ENCODE measurements around the gene SYNGR3.
A peak's percentile ranks its signal among the peaks of the same experiment; 100 is the strongest.

SYNGR3 gene

GRCh38 chr16:1972490-1972877 is 17.3 kb upstream of the SYNGR3 start:
- peak overlapping the region; percentile 95 for H3K4me2 ChIP-seq (ENCODE audit: low read depth, low read length, poor library complexity, severe bottlenecking)
- peak overlapping the region; percentile 99 for H3K9ac ChIP-seq (ENCODE audit: low read length)
- H3K9me3 ChIP-seq (ENCODE audit: insufficient read depth, low read length): no peaks in the 10 kb centered on the region
- H3K79me2 ChIP-seq (ENCODE audit: insufficient read depth, low read length): peaks cover 22% of the 10 kb centered on the region
- H3K9me2 ChIP-seq (replicated peaks; ENCODE audit: insufficient read depth, low read length): no peaks in the 10 kb centered on the region
- H2AFZ ChIP-seq (ENCODE audit: low read depth, low read length, severe bottlenecking): no peak overlapping the region
- TF ChIP-seq EZH2phosphoT487 (conservative IDR thresholded peaks at IDR 0.05; ENCODE audit: low read length) (no peak), CTCF (IDR thresholded peaks at IDR 0.05; ENCODE audit: insufficient read depth, low read length, poor library complexity, severe bottlenecking) (no peak)
- no peaks in the 10 kb centered on the region; the same call in 1 of the 2 replicates for H4K20me1 ChIP-seq (ENCODE audit: low read depth, low read length)
- no peaks in the 10 kb centered on the region for H3K27me3 ChIP-seq (ENCODE audit: low read length)
- peak overlapping the region; percentile 99 for H3K4me3 ChIP-seq (ENCODE audit: insufficient read depth, low read length, poor library complexity, severe bottlenecking)
- no peak overlapping the region for H3K27ac ChIP-seq (ENCODE audit: low read depth, low read length)
- no peaks in the 10 kb centered on the region for H3K36me3 ChIP-seq (ENCODE audit: low read length)
- H3F3A ChIP-seq (ENCODE audit: insufficient read depth): peaks cover 5% of the 10 kb centered on the region; the same call in 1 of the 2 replicates

GRCh38 chr16:1973461-1974156 is 16.2 kb upstream of the SYNGR3 start:
- H2AFZ ChIP-seq (ENCODE audit: low read depth, low read length, severe bottlenecking): no peak overlapping the region
- H3K27ac ChIP-seq (ENCODE audit: low read depth, low read length): no peak overlapping the region
- H4K20me1 ChIP-seq (ENCODE audit: low read depth, low read length): no peaks in the 10 kb centered on the region; the same call in 1 of the 2 replicates
- peaks cover 22% of the 10 kb centered on the region for H3K79me2 ChIP-seq (ENCODE audit: insufficient read depth, low read length)
- no peaks in the 10 kb centered on the region for H3K27me3 ChIP-seq (ENCODE audit: low read length)
- H3K9ac ChIP-seq (ENCODE audit: low read length): no peak overlapping the region
- no peak for TF ChIP-seq CTCF (IDR thresholded peaks at IDR 0.05; ENCODE audit: insufficient read depth, low read length, poor library complexity, severe bottlenecking)
- TF ChIP-seq EZH2phosphoT487 (conservative IDR thresholded peaks at IDR 0.05; ENCODE audit: low read length): no peak
- no peaks in the 10 kb centered on the region for H3K36me3 ChIP-seq (ENCODE audit: low read length)
- no peak overlapping the region for H3K4me3 ChIP-seq (ENCODE audit: insufficient read depth, low read length, poor library complexity, severe bottlenecking)
- peaks cover 5% of the 10 kb centered on the region; the same call in 1 of the 2 replicates for H3F3A ChIP-seq (ENCODE audit: insufficient read depth)
- no peaks in the 10 kb centered on the region for H3K9me3 ChIP-seq (ENCODE audit: insufficient read depth, low read length)
- peak overlapping the region; percentile 25 for H3K4me2 ChIP-seq (ENCODE audit: low read depth, low read length, poor library complexity, severe bottlenecking)
- H3K9me2 ChIP-seq (replicated peaks; ENCODE audit: insufficient read depth, low read length): no peaks in the 10 kb centered on the region

GRCh38 chr16:1974157-1975070 is 15.4 kb upstream of the SYNGR3 start:
- peaks cover 5% of the 10 kb centered on the region; the same call in 1 of the 2 replicates for H3F3A ChIP-seq (ENCODE audit: insufficient read depth)
- no peaks in the 10 kb centered on the region for H3K36me3 ChIP-seq (ENCODE audit: low read length)
- TF ChIP-seq CTCF (IDR thresholded peaks at IDR 0.05; ENCODE audit: insufficient read depth, low read length, poor library complexity, severe bottlenecking) (no peak), EZH2phosphoT487 (conservative IDR thresholded peaks at IDR 0.05; ENCODE audit: low read length) (no peak)
- peaks cover 22% of the 10 kb centered on the region for H3K79me2 ChIP-seq (ENCODE audit: insufficient read depth, low read length)
- no peak overlapping the region for H2AFZ ChIP-seq (ENCODE audit: low read depth, low read length, severe bottlenecking)
- H3K27me3 ChIP-seq (ENCODE audit: low read length): no peaks in the 10 kb centered on the region
- H4K20me1 ChIP-seq (ENCODE audit: low read depth, low read length): no peaks in the 10 kb centered on the region; the same call in 1 of the 2 replicates
- H3K9me3 ChIP-seq (ENCODE audit: insufficient read depth, low read length): no peaks in the 10 kb centered on the region
- H3K27ac ChIP-seq (ENCODE audit: low read depth, low read length): no peak overlapping the region
- H3K9ac ChIP-seq (ENCODE audit: low read length): no peak overlapping the region
- H3K4me3 ChIP-seq (ENCODE audit: insufficient read depth, low read length, poor library complexity, severe bottlenecking): no peak overlapping the region
- H3K4me2 ChIP-seq (ENCODE audit: low read depth, low read length, poor library complexity, severe bottlenecking): no peak overlapping the region
- no peaks in the 10 kb centered on the region for H3K9me2 ChIP-seq (replicated peaks; ENCODE audit: insufficient read depth, low read length)

All from SU-DHL-6 (cell line).